Gastrocnemius medialis (tissue), 4 donors: ENCODE results near the gene FAM174B. TPM values are rescaled to one million over a fixed set of nuclear protein-coding genes. Genes with fewer than 3 reads are reported as not detected.
A peak's percentile ranks its signal among the peaks of the same experiment; 100 is the strongest.

ENCODE experiments used
- ATAC-seq, 2 donors: fragments of 150-250 bp; one replicate each; pipeline ENCODE4 v1.9.1; 2016
- DNase-seq, 2 donors: peaks; one replicate each; pipeline ENCODE4 v3.0.0-alpha.2; 2019
- H3K27ac ChIP-seq, 4 donors: fragments of 200-600 bp; sonication (generic); 1 replicate in 1 of 4; 2 replicates in 3 of 4; pipeline ENCODE4 v1.5.1; 2016 to 2018; ENCODE audit warnings: mild to moderate bottlenecking in 2 of 4, moderate library complexity in 1 of 4
- H3K27me3 ChIP-seq, 3 donors: fragments of 200-600 bp; sonication (generic) in 2 of 3; 1 replicate in 1 of 3; 2 replicates in 2 of 3; pipeline versions ENCODE4 v1.5.1 to v1.6.0; 2016 to 2019; ENCODE audit warnings: mild to moderate bottlenecking in 1 of 3, moderate library complexity in 1 of 3
- H3K36me3 ChIP-seq, 2 donors: fragments of 200-600 bp; sonication (generic) in 1 of 2; one replicate each; pipeline ENCODE4 v1.5.1; 2017 to 2018
- H3K4me1 ChIP-seq, 2 donors: fragments of 200-600 bp; sonication (generic) in 1 of 2; one replicate each; pipeline ENCODE4 v1.5.1; 2016 to 2017; ENCODE audit warnings: mild to moderate bottlenecking in 2 of 2
- H3K4me3 ChIP-seq, 4 donors: fragments of 200-600 bp; sonication (generic) in 3 of 4; 1 replicate in 1 of 4; 2 replicates in 3 of 4; pipeline ENCODE4 v1.5.1; 2016 to 2019; ENCODE audit warnings: mild to moderate bottlenecking in 2 of 4
- H3K9me3 ChIP-seq, 3 donors: fragments of 200-600 bp; sonication (generic) in 2 of 3; 1 replicate in 1 of 3; 2 replicates in 2 of 3; pipeline ENCODE4 v1.5.1; 2016 to 2019
- CTCF ChIP-seq, 5 experiments: fragments of 450-650 bp in 3 of 5; fragments of 200-600 bp in 2 of 5; sonication (generic) in 2 of 5; IDR thresholded peaks in 4 of 5; conservative IDR thresholded peaks in 1 of 5; 1 replicate in 4 of 5; 2 replicates in 1 of 5; pipeline ENCODE4 v1.5.1; 2016 to 2019; ENCODE audit warnings: antibody characterized with exemption in 5 of 5, mild to moderate bottlenecking in 3 of 5, moderate library complexity in 3 of 5
- POLR2A ChIP-seq, 2 donors: fragments of 450-650 bp; IDR thresholded peaks; one replicate each; pipeline ENCODE4 v1.6.1; 2017; ENCODE audit warnings: antibody characterized with exemption in 2 of 2, mild to moderate bottlenecking in 2 of 2, moderate library complexity in 2 of 2
- in situ Hi-C, 4 donors: fragments of 200-750 bp; cut with MboI; loops; one replicate each; pipeline versions ENCODE4 v1.15.0 to v1.8.0; 2017; ENCODE audit warnings: low sequenced_read_pairs in 4 of 4
- intact Hi-C: fragments of 100-400 bp; cut with DNase I; formaldehyde crosslinking; loops from one replicate; pipeline ENCODE4 v1.15.1; 2023; ENCODE audit warnings: low total_unique reads
- total RNA-seq, 4 donors: library from RNA; depleted of rRNA; stranded (reverse); fragments of >200 nt; gene quantifications; one replicate each; pipeline versions ENCODE4 v1.1.0 to v1.2.3, GENCODE V29; 2016

The FAM174B gene
- total RNA-seq, 4 donors from 2014 or later: 7.6 to 22.5 (median 11.6) TPM

DNA sequence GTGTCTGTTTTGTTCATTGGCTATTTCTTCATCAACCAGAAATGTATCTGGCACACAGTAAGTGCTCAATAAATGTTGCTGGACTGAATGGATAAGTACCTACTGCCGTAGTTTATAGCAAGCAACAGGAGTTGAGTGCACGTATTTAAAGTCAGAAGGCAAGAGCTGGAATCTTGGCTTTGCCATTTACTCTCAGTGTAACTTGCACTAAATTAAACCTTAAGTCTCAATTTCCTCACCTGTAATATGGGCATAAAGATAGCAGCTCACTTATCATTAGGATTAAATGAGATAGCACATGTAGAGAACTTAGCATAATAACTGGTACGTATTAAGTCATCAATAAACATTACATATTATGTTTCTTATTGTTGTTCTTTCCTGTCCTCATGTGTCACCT lies 13.0 kb upstream of the FAM174B start:
- H3K4me1 ChIP-seq: peaks cover 15 to 26% of the 10 kb centered on the region in 2 donors
- H3K36me3 ChIP-seq: no peaks in the 10 kb centered on the region
- ATAC-seq (no peak), DNase-seq (no peak)
- intact Hi-C loops: loop anchor here (5.0 kb wide), 1 partner anchor 146 kb away; no protein-coding TSS in a partner anchor
- in situ Hi-C loops: loop anchor here in 1 of 4 donors (10.0 kb wide), 1 partner anchor 54 kb away; no protein-coding TSS in a partner anchor
- no peak overlapping the region for H3K4me3 ChIP-seq
- no peak for TF ChIP-seq CTCF (IDR thresholded peaks at IDR 0.05 in 4 of 5, conservative IDR thresholded peaks at IDR 0.05 in 1 of 5)
- TF ChIP-seq POLR2A (IDR thresholded peaks at IDR 0.05): no peak
- no peaks in the 10 kb centered on the region for H3K27me3 ChIP-seq
- no peaks in the 10 kb centered on the region for H3K9me3 ChIP-seq
- no peak overlapping the region for H3K27ac ChIP-seq

- intact Hi-C loops: loop anchor here (5.0 kb wide), 1 partner anchor 146 kb away; no protein-coding TSS in a partner anchor
These were observed 12.5 kb upstream of the FAM174B start for GRCh38 chr15:92667970-92668485.

DNA sequence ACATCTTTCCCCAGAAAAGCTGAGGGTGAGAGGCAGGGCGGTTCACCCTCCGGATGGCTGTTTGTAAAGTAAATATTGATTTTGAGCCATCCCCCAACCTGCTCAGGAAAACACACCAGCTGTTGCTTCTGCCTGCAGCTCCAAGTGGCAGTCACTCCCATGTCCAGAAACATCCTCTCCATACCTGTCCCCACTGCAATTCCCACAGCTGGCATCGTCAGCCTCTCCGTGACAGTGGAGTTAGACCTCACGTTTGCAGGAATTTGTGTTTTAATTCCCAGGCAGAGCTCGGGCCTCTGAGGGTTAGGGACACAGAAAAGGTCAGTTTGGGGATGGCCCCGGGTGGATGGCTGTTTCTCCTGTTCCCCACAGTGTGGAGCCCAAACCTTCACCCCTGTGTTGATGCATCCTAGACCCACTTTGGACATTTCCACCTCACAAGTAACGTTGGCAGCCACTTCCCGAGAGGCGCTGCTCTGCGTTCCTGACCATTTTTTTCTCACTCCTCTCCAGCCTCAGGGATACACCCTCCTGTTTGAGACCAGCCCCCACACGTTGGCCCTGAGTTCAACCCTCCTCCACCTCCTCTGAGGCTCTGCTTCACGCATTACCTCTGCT lies 11.8 kb upstream of the FAM174B start:
- DNase-seq (no peak), ATAC-seq (no peak)
- in situ Hi-C loops: loop anchor here in 1 of 4 donors (10.0 kb wide), 1 partner anchor 53 kb away; no protein-coding TSS in a partner anchor
- no peaks in the 10 kb centered on the region for H3K9me3 ChIP-seq
- H3K36me3 ChIP-seq: no peaks in the 10 kb centered on the region
- H3K4me3 ChIP-seq: no peak overlapping the region
- no peaks in the 10 kb centered on the region for H3K27me3 ChIP-seq
- H3K27ac ChIP-seq: peak overlapping the region in 2 of 4 donors; percentile 22 to 39
- intact Hi-C loops: loop anchor here (5.0 kb wide), 1 partner anchor 145 kb away; no protein-coding TSS in a partner anchor
- H3K4me1 ChIP-seq: peaks cover 15 to 26% of the 10 kb centered on the region in 2 donors
- TF ChIP-seq CTCF (IDR thresholded peaks at IDR 0.05 in 4 of 5, conservative IDR thresholded peaks at IDR 0.05 in 1 of 5) (no peak), POLR2A (IDR thresholded peaks at IDR 0.05) (no peak)

More at GRCh38 chr15:92667970-92668485, 12.5 kb upstream of the FAM174B start:
- Histone ChIP-seq H3K27ac (no peak overlapping the region), H3K4me3 (no peak overlapping the region), H3K4me1 (peaks cover 15 to 26% of the 10 kb centered on the region in 2 donors), H3K9me3 (no peaks in the 10 kb centered on the region), H3K36me3 (no peaks in the 10 kb centered on the region), H3K27me3 (no peaks in the 10 kb centered on the region)
- no peak for DNase-seq
- in situ Hi-C loops: loop anchor here in 1 of 4 donors (10.0 kb wide), 1 partner anchor 53 kb away; no protein-coding TSS in a partner anchor
- no peak for ATAC-seq
- TF ChIP-seq CTCF (IDR thresholded peaks at IDR 0.05 in 4 of 5, conservative IDR thresholded peaks at IDR 0.05 in 1 of 5): no peak
- TF ChIP-seq POLR2A (IDR thresholded peaks at IDR 0.05): no peak

- no peaks in the 10 kb centered on the region for H3K9me3 ChIP-seq
- no peaks in the 10 kb centered on the region for H3K27me3 ChIP-seq
- peaks cover 15 to 26% of the 10 kb centered on the region in 2 donors for H3K4me1 ChIP-seq
- TF ChIP-seq POLR2A (IDR thresholded peaks at IDR 0.05) (no peak), CTCF (IDR thresholded peaks at IDR 0.05 in 4 of 5, conservative IDR thresholded peaks at IDR 0.05 in 1 of 5) (no peak)
- in situ Hi-C loops (loop anchor here in 1 of 4 donors (10.0 kb wide), 1 partner anchor 52 kb away; no protein-coding TSS in a partner anchor), intact Hi-C loops (loop anchor here (5.0 kb wide), 1 partner anchor 144 kb away; no protein-coding TSS in a partner anchor)
- peak; percentile 37 to 43 for ATAC-seq
- H3K27ac ChIP-seq: peak overlapping the region in 2 of 4 donors; percentile 22 to 39
- H3K4me3 ChIP-seq: no peak overlapping the region
- peak in 1 of 2 donors; percentile 48 for DNase-seq
- H3K36me3 ChIP-seq: no peaks in the 10 kb centered on the region
These were observed 11.2 kb upstream of the FAM174B start for GRCh38 chr15:92666780-92667179.
